H9 (cell line): ENCODE results near the gene CD19. TPM values are rescaled to one million over a fixed set of nuclear protein-coding genes. Genes with fewer than 3 reads are reported as not detected.

ENCODE experiments used
- DNase-seq: peaks from one replicate; pipeline ENCODE4 v3.0.0-alpha.2; 2017
- H2AFZ ChIP-seq: one replicate; pipeline ENCODE4 v1.6.1; 2013; ENCODE audit warnings: mild to moderate bottlenecking, low read length, control low read depth, moderate library complexity
- H2AK5ac ChIP-seq: 2 replicates; pipeline ENCODE4 v1.6.1; 2013; ENCODE audit warnings: low read length, control low read depth, mixed read lengths; ENCODE audit not compliant: insufficient read length
- H2BK120ac ChIP-seq: one replicate; pipeline ENCODE4 v1.6.1; 2013; ENCODE audit warnings: low read depth, mild to moderate bottlenecking, low read length, control low read depth, inconsistent platforms; ENCODE audit not compliant: poor library complexity, severe bottlenecking
- H2BK12ac ChIP-seq: 2 replicates; pipeline ENCODE4 v1.6.1; 2013; ENCODE audit warnings: low read length, control low read depth, mixed read lengths, low read depth; ENCODE audit not compliant: insufficient read length
- H2BK15ac ChIP-seq: 2 replicates; pipeline ENCODE4 v1.6.1; 2013; ENCODE audit warnings: low read depth, low read length, control low read depth
- H2BK20ac ChIP-seq: one replicate; pipeline ENCODE4 v1.6.1; 2013; ENCODE audit warnings: low read depth, mild to moderate bottlenecking, low read length, control low read depth, inconsistent platforms; ENCODE audit not compliant: poor library complexity, severe bottlenecking
- H2BK5ac ChIP-seq: 2 replicates; pipeline ENCODE4 v1.6.1; 2013; ENCODE audit warnings: low read length, control low read depth, mixed read lengths; ENCODE audit not compliant: insufficient read length
- H3K14ac ChIP-seq: 2 replicates; pipeline ENCODE4 v1.6.1; 2013; ENCODE audit warnings: low read length, control low read depth; ENCODE audit not compliant: insufficient read depth
- H3K18ac ChIP-seq: 2 replicates; pipeline ENCODE4 v1.6.1; 2013; ENCODE audit warnings: low read depth, mild to moderate bottlenecking, mixed read lengths, low read length, control low read depth; ENCODE audit not compliant: insufficient read length
- H3K23ac ChIP-seq: 2 replicates; pipeline ENCODE4 v1.6.1; 2013; ENCODE audit warnings: low read length, control low read depth, mixed read lengths, low read depth; ENCODE audit not compliant: insufficient read length
- H3K23me2 ChIP-seq: 2 replicates; pipeline ENCODE4 v1.6.1; 2013; ENCODE audit warnings: low read depth, mild to moderate bottlenecking, mixed read lengths, low read length, control low read depth; ENCODE audit not compliant: insufficient read length, poor library complexity, severe bottlenecking
- H3K27ac ChIP-seq: 2 replicates; pipeline ENCODE4 v1.5.1; 2013; ENCODE audit warnings: low read length, control low read depth, mixed read lengths, low read depth; ENCODE audit not compliant: insufficient read length
- H3K27me3 ChIP-seq: 2 replicates; pipeline ENCODE4 v1.6.1; 2013; ENCODE audit warnings: low read length, control low read depth, inconsistent platforms; ENCODE audit not compliant: insufficient read depth
- H3K4ac ChIP-seq: 2 replicates; pipeline ENCODE4 v1.6.1; 2013; ENCODE audit warnings: low read depth, mild to moderate bottlenecking, control low read depth, inconsistent platforms, low read length, moderate library complexity
- H3K4me1 ChIP-seq: 2 replicates; pipeline ENCODE4 v1.6.1; 2013; ENCODE audit warnings: low read length, control low read depth, inconsistent platforms; ENCODE audit not compliant: insufficient read depth
- H3K4me2 ChIP-seq: 2 replicates; pipeline ENCODE4 v1.6.1; 2013; ENCODE audit warnings: low read length, control low read depth, mixed read lengths; ENCODE audit not compliant: insufficient read length, insufficient read depth
- H3K56ac ChIP-seq: 2 replicates; pipeline ENCODE4 v1.6.1; 2013; ENCODE audit warnings: low read depth, mild to moderate bottlenecking, mixed read lengths, low read length, control low read depth; ENCODE audit not compliant: insufficient read length
- H3K79me1 ChIP-seq: 2 replicates; pipeline ENCODE4 v1.6.1; 2013; ENCODE audit warnings: low read depth, mild to moderate bottlenecking, moderate library complexity, low read length, control low read depth, inconsistent platforms; ENCODE audit not compliant: insufficient read depth, poor library complexity, severe bottlenecking
- H3K79me2 ChIP-seq: 2 replicates; pipeline ENCODE4 v1.6.1; 2013; ENCODE audit warnings: low read length, control low read depth, inconsistent platforms; ENCODE audit not compliant: insufficient read depth
- H3K9ac ChIP-seq: 2 replicates; pipeline ENCODE4 v1.6.1; 2013; ENCODE audit warnings: low read length, control low read depth, mixed read lengths; ENCODE audit not compliant: insufficient read length; ENCODE audit errors: extremely low read depth
- H3K9me3 ChIP-seq: one replicate; pipeline ENCODE4 v1.6.1; 2013; ENCODE audit warnings: low read depth, low read length, inconsistent platforms; ENCODE audit not compliant: control insufficient read depth
- H3T11ph ChIP-seq: one replicate; pipeline ENCODE4 v1.6.1; 2013; ENCODE audit warnings: mild to moderate bottlenecking, low read length, control low read depth, inconsistent platforms
- H4K20me1 ChIP-seq: one replicate; pipeline ENCODE4 v1.6.1; 2013; ENCODE audit not compliant: control insufficient read depth, insufficient read length, insufficient read depth
- H4K5ac ChIP-seq: 2 replicates; pipeline ENCODE4 v1.6.1; 2013; ENCODE audit warnings: low read depth, mild to moderate bottlenecking, mixed read lengths, low read length, control low read depth; ENCODE audit not compliant: insufficient read length
- H4K8ac ChIP-seq: replicated peaks from 2 replicates; pipeline ENCODE4 v1.6.1; 2013; ENCODE audit warnings: low read length, control low read depth, mixed read lengths, low read depth; ENCODE audit not compliant: insufficient read length
- H4K91ac ChIP-seq: 2 replicates; pipeline ENCODE4 v1.6.1; 2013; ENCODE audit warnings: low read depth, mild to moderate bottlenecking, moderate library complexity, mixed read lengths, low read length, control low read depth; ENCODE audit not compliant: insufficient read length
- H3K27ac Mint-ChIP-seq, 3 experiments: 2 replicates in 2 of 3; 3 replicates in 1 of 3; pipeline ENCODE4 v1.8.0; 2020 to 2021; ENCODE audit warnings: mixed read lengths in 3 of 3, mild to moderate bottlenecking in 1 of 3, moderate library complexity in 1 of 3
- H3K27me3 Mint-ChIP-seq: 2 replicates; pipeline ENCODE4 v1.8.0; 2021; ENCODE audit warnings: low read depth, mild to moderate bottlenecking, moderate library complexity, mixed read lengths
- H3K36me3 Mint-ChIP-seq, 3 experiments: 2 replicates in 2 of 3; 3 replicates in 1 of 3; pipeline ENCODE4 v1.8.0; 2020 to 2021; ENCODE audit warnings: low read depth in 3 of 3, mixed read lengths in 3 of 3; ENCODE audit not compliant: insufficient read depth in 1 of 3
- H3K4me1 Mint-ChIP-seq, 2 experiments: 2 replicates each; pipeline ENCODE4 v1.8.0; 2020; ENCODE audit warnings: mixed read lengths in 2 of 2
- H3K4me3 Mint-ChIP-seq, 2 experiments: 2 replicates in 1 of 2; 3 replicates in 1 of 2; pipeline ENCODE4 v1.8.0; 2020 to 2021; ENCODE audit warnings: mild to moderate bottlenecking in 2 of 2, mixed read lengths in 2 of 2, moderate library complexity in 1 of 2
- H3K9me3 Mint-ChIP-seq, 2 experiments: 2 replicates in 1 of 2; 3 replicates in 1 of 2; pipeline ENCODE4 v1.8.0; 2020; ENCODE audit warnings: mild to moderate bottlenecking in 2 of 2, mixed read lengths in 2 of 2, moderate library complexity in 1 of 2
- WGBS: extraction: QIAGEN DNeasy Blood & Tissue Kit; methylation state at CpG from one replicate; pipeline ENCODE4 v1.1.7; 2013; ENCODE audit warnings: missing lambda C conversion rate, low lambda C conversion rate, mixed read lengths; ENCODE audit not compliant: insufficient read length; ENCODE audit errors: extremely low coverage; 5-methylcytosine and 5-hydroxymethylcytosine counted together
- total RNA-seq: library from RNA; stranded (reverse); gene quantifications from 2 replicates; pipeline ENCODE4 v1.2.1, GENCODE V29; 2021
- TF ChIP-seq, protein P1 (sequence below): fragments of 200-600 bp; sonication (generic); conservative IDR thresholded peaks from 3 replicates; pipeline ENCODE4 v1.8.0; 2021; ENCODE audit warnings: antibody characterized with exemption, mild to moderate bottlenecking

CD19 gene
- total RNA-seq, 1 experiment from 2014 or later = 0.50 TPM

- Mint-ChIP-seq H3K4me3 (no peak overlapping the region), H3K27ac (no peak overlapping the region; a peak in 1 of 7 replicates), H3K36me3 (no peaks in the 10 kb centered on the region; a peak in 1 of 7 replicates), H3K27me3 (no peaks in the 10 kb centered on the region), H3K4me1 (no peaks in the 10 kb centered on the region), H3K9me3 (no peaks in the 10 kb centered on the region)
- no peak overlapping the region for H3T11ph ChIP-seq
- no peak overlapping the region for H4K5ac ChIP-seq
- no peak overlapping the region for H4K8ac ChIP-seq
- no peaks in the 10 kb centered on the region for H3K79me2 ChIP-seq
- no peak overlapping the region for H3K14ac ChIP-seq
- no peak overlapping the region for H3K27ac ChIP-seq
- no peak overlapping the region for H2AK5ac ChIP-seq
- no peak overlapping the region for H2BK12ac ChIP-seq
- H4K20me1 ChIP-seq = no peaks in the 10 kb centered on the region
- no peaks in the 10 kb centered on the region for H3K27me3 ChIP-seq
- DNase-seq = no peak
- H3K9ac ChIP-seq = no peak overlapping the region
- no peak overlapping the region for H3K4me2 ChIP-seq
- no peaks in the 10 kb centered on the region for H3K79me1 ChIP-seq
- no peaks in the 10 kb centered on the region for H3K4me1 ChIP-seq
- H2AFZ ChIP-seq = no peak overlapping the region
- no CpG with 5 or more reads among the region's 4 CpGs for WGBS
- no peak overlapping the region for H3K4ac ChIP-seq
- no peaks in the 10 kb centered on the region for H3K23me2 ChIP-seq
- no peak overlapping the region for H3K56ac ChIP-seq
- H2BK5ac ChIP-seq = no peak overlapping the region
- no peak overlapping the region for H2BK20ac ChIP-seq
- no peak overlapping the region for H2BK120ac ChIP-seq
- H2BK15ac ChIP-seq = no peak overlapping the region
- no peaks in the 10 kb centered on the region for H3K9me3 ChIP-seq
- no peak overlapping the region for H4K91ac ChIP-seq
- H3K18ac ChIP-seq = no peak overlapping the region
- TF ChIP-seq, protein P1, sequence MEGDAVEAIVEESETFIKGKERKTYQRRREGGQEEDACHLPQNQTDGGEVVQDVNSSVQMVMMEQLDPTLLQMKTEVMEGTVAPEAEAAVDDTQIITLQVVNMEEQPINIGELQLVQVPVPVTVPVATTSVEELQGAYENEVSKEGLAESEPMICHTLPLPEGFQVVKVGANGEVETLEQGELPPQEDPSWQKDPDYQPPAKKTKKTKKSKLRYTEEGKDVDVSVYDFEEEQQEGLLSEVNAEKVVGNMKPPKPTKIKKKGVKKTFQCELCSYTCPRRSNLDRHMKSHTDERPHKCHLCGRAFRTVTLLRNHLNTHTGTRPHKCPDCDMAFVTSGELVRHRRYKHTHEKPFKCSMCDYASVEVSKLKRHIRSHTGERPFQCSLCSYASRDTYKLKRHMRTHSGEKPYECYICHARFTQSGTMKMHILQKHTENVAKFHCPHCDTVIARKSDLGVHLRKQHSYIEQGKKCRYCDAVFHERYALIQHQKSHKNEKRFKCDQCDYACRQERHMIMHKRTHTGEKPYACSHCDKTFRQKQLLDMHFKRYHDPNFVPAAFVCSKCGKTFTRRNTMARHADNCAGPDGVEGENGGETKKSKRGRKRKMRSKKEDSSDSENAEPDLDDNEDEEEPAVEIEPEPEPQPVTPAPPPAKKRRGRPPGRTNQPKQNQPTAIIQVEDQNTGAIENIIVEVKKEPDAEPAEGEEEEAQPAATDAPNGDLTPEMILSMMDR = no peak
- H3K23ac ChIP-seq = no peak overlapping the region
Observed at GRCh38 chr16:28898942-28899341, 32.8 kb upstream of the CD19 start.
